Epithelial cell of proximal tubule (primary cell): ENCODE results near the gene FAAP20. TPM values are rescaled to one million over a fixed set of nuclear protein-coding genes. Genes with fewer than 3 reads are reported as not detected.

ENCODE experiments used
- total RNA-seq: library from RNA; depleted of rRNA; stranded (reverse); fragments of >200 nt; gene quantifications from 2 replicates; pipeline ENCODE4 v1.2.3, GENCODE V29; 2015

The FAAP20 gene
- total RNA-seq, 1 donor from 2014 or later: 40.0 TPM

Other genes with a start within 250 kb of the FAAP20 start
- not detected in 2 replicates for gene CFAP74, start 191.0 kb downstream of the FAAP20 start, total RNA-seq
- not detected in 2 replicates for gene GABRD, start 175.4 kb downstream of the FAAP20 start, total RNA-seq
- 19.2 and 28.1 TPM in 2 replicates for gene PRKCZ, start 144.4 kb downstream of the FAAP20 start, total RNA-seq
- 13.5 and 20.2 TPM in 2 replicates for gene SKI, start 33.5 kb upstream of the FAAP20 start, total RNA-seq
- 3.2 and 8.1 TPM in 2 replicates for gene MORN1, start 196.8 kb upstream of the FAAP20 start, total RNA-seq
- 114 and 185 TPM in 2 replicates for gene RER1, start 197.1 kb upstream of the FAAP20 start, total RNA-seq
- 26.5 and 44.1 TPM in 2 replicates for gene PEX10, start 217.8 kb upstream of the FAAP20 start, total RNA-seq